Urinary bladder (tissue), 4 donors: ENCODE measurements around the gene WDR26. TPM values are rescaled to one million over a fixed set of nuclear protein-coding genes. Genes with fewer than 3 reads are reported as not detected.
"Not testable (repeated sequence)": the region's sequence is repeated elsewhere in the genome, so short reads cannot be mapped to it uniquely, and the experiment has no call there.

ENCODE experiments used
- DNase-seq: peaks from one replicate; pipeline ENCODE4 v3.0.0-alpha.2; 2015; ENCODE audit errors: extremely low spot score
- H3K27ac ChIP-seq: one replicate; pipeline ENCODE4 v1.5.1; 2013; ENCODE audit warnings: low read depth, mild to moderate bottlenecking, moderate library complexity
- H3K36me3 ChIP-seq: one replicate; pipeline ENCODE4 v1.6.1; 2013; ENCODE audit warnings: mild to moderate bottlenecking, moderate library complexity; ENCODE audit not compliant: insufficient read depth
- H3K4me1 ChIP-seq: one replicate; pipeline ENCODE4 v1.6.1; 2013; ENCODE audit warnings: mild to moderate bottlenecking, moderate library complexity; ENCODE audit not compliant: insufficient read depth
- H3K4me3 ChIP-seq: one replicate; pipeline ENCODE4 v1.5.1; 2013; ENCODE audit warnings: low read depth, low read length
- WGBS: extraction: QIAGEN DNeasy Blood & Tissue Kit; methylation state at CpG from one replicate; pipeline ENCODE4 v1.1.7; 2013; 5-methylcytosine and 5-hydroxymethylcytosine counted together
- polyA plus RNA-seq: library from polyadenylated mRNA; stranded (reverse); fragments of 200-250 nt; gene quantifications from one replicate; pipeline ENCODE4 v1.2.3, GENCODE V29; 2013
- total RNA-seq: library from RNA; depleted of rRNA; stranded (reverse); fragments of >200 nt; gene quantifications from one replicate; pipeline ENCODE4 v1.2.3, GENCODE V29; 2014
- donor health status: healthy with polysubstance abuse.
- donor health status: healthy.

WDR26 gene
- total and polyA plus RNA-seq, 2 donors: 35.5 to 121 TPM

DNA sequence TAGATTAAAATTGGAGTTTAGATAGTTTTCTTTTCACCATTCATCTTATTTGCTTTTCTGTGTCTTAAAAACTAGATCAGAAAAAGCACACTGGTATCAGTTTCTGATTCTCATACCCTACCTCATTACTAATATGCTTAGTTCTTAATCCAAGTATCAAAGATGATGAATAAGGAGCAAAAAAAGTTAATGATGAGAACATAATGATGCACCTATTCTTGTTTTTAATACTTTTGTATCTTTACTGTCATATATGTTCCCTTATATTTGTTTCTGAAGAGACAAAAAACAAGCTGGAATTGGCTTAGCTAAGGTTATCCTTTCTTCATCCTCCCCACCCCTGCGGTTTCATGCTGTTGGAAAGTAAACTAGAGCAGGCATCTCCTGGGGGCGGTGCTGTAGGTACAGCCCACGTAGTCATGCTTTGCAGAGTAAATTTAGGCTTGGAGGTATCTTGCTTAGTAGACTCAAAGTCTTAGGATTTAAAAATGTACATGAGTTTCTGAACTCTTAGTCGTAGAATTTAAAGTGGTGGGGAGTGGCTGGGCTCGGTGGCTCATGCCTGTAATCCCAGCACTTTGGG is 61.5 kb downstream of the WDR26 start:
- WGBS: 90% methylated on average over 5 of the region's 5 CpGs
- Histone ChIP-seq H3K4me1 (no peaks in the 10 kb centered on the region), H3K36me3 (peaks cover 9% of the 10 kb centered on the region), H3K4me3 (no peak overlapping the region), H3K27ac (no peak overlapping the region)
- DNase-seq: no peak

DNA sequence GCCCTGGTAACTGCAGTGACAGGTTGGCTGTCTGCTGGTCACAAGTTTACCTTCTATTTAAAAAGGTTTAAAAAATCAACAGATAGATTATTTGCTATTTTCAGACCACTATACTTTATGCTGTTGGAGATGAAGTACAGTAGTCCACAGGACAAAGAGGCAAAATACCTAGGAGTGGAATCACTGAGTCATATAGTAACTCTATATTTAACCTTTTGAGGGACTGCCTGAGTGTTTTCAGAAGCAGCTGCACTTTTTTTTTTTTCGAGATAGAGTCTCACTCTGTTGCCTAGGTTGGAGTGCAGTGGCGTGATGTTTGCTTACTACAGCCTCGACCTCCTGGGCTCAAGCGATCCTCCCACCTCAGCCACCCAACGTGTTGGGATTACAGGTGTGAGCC is 66.2 kb downstream of the WDR26 start:
- Histone ChIP-seq H3K36me3 (peaks cover 6% of the 10 kb centered on the region), H3K4me3 (no peak overlapping the region), H3K4me1 (no peaks in the 10 kb centered on the region), H3K27ac (no peak overlapping the region)
- DNase-seq: no peak
- 93% methylated on average over 5 of the region's 5 CpGs for WGBS

DNA sequence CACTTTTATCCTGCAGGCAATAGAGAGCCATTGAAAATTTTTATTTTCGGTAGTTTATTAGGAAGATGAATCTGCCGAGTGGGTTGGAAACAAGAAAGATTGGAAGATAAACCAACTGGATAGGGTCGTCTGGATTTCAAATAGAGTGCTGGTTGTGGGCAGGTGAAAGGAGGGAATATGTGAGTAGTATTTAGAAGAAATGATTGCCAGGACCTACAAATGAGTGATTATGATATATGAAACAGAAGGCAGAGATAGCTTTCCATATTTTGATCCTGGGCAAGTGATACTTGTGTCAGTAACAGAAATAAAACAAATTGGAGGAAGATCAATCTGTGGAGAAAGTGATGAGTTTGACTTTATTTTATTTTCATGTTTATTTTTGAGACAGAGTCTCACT is 75.4 kb downstream of the WDR26 start:
- H3K4me3 ChIP-seq: no peak overlapping the region
- WGBS: 78% methylated on average over 3 of the region's 3 CpGs

DNA sequence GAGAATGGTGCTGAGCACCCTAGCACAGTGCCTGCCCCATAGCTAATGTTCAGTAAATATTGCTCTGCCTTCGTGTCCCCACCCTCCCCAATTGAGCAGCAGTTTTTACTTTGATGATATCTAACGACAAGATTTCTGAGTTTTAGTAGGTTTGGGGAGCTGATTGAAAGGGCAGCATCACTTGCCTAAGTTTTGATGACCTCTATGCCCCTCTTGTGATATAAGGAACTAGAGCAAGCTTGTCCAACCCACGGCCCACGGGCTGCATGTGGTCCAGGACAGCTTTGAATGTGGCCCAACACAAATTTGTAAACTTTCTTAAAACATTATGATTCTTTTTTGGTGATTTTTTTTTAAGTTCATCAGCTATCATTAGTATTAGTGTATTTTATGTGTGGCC is 76.4 kb downstream of the WDR26 start:
- H3K4me1 ChIP-seq: no peaks in the 10 kb centered on the region
- WGBS: 66% methylated on average over 4 of the region's 4 CpGs
- no peaks in the 10 kb centered on the region for H3K36me3 ChIP-seq
- peak overlapping the region; percentile 72 for H3K4me3 ChIP-seq
- H3K27ac ChIP-seq: no peak overlapping the region
- no peak for DNase-seq

More for the DNA sequence above, 75.4 kb downstream of the WDR26 start:
- H3K36me3 ChIP-seq: no peaks in the 10 kb centered on the region
- no peak overlapping the region for H3K27ac ChIP-seq
- no peaks in the 10 kb centered on the region for H3K4me1 ChIP-seq
- no peak for DNase-seq

DNA sequence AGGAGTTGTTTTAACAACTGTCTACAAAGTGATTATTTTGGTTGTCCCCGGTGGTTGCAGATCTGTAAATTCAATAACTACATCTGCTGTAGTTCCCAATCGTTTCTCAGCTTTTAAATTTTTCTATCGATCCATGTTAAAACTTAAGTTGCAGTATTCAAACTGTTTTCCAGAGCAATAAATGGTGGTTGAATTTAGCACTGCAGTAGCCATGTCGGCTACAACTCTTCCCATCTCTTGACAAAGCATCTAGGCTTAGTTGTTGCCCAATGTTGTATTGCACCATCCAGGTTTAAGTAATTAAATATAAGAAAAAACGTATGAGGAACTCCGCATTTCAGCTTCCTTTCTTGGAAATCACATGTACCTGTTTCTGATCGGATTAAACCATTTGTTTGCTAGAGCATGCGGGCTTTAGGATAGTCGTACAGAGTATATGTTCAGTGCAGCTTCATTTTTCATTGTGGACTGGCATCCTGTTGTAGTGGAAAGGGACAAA is 76.9 kb downstream of the WDR26 start:
- DNase-seq: no peak
- no peaks in the 10 kb centered on the region for H3K36me3 ChIP-seq
- H3K4me1 ChIP-seq: no peaks in the 10 kb centered on the region
- peak overlapping the region; percentile 78 for H3K27ac ChIP-seq
- 26% methylated on average over 9 of the region's 9 CpGs for WGBS
- peak overlapping the region; percentile 72 for H3K4me3 ChIP-seq

DNA sequence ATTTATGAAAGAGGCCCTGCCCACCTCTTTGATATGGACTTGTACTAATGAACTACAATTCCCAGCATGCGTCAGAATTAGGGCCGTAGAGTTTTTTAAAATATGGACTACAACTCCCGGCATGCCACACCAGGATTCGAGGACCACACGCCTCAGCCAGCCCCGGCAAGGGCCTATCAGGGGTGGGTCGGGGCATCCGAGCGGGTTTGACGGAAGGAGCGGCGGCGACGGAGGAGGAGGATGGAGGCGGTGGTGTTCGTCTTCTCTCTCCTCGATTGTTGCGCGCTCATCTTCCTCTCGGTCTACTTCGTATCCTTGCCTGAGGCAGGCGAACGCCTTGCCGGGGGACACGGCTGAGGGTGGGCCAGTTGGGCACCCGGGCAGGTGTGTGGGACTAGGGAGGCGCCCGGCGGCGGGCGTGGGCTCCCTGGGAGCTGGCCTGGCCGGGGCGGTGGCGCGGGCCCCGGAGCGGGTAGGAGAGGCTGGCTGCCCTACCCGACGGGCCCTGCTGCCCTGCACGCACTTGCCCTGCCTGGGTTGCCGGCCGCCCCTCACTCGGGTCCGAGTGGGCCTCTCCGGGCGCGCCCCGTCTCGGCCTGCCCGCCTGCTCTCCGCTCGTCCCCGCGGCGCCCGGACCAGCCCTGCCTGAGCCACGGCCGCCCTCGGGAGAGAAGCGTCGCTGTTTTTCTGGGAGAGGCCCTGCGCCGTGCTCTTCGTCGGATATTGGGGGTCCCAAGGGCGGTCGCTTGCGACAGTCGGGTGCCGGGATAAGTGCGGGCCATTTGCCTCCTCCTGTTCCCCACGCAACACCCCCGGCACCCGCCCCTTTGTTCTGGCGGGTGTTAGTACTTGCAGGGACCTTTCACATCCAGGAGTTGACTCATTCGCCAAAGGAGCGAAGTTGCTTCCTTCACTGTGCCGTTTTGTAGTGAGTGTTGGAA is 77.6 kb downstream of the WDR26 start, which contains the start of gene CNIH4:
TSS of gene CNIH4 (plus strand) at position 195 of the 941 bp plus-strand sequence. CDS start at position 241, 46 bp downstream.
- Histone ChIP-seq H3K4me3 (peak within 1 kb of the TSS; percentile 72), H3K4me1 (no peaks in the 10 kb centered on the region), H3K27ac (peak within 1 kb of the TSS; percentile 78), H3K36me3 (no peaks in the 10 kb centered on the region)
- WGBS: under 1% methylated on average over 78 of the region's 78 CpGs
- peak; percentile 93 for DNase-seq

DNA sequence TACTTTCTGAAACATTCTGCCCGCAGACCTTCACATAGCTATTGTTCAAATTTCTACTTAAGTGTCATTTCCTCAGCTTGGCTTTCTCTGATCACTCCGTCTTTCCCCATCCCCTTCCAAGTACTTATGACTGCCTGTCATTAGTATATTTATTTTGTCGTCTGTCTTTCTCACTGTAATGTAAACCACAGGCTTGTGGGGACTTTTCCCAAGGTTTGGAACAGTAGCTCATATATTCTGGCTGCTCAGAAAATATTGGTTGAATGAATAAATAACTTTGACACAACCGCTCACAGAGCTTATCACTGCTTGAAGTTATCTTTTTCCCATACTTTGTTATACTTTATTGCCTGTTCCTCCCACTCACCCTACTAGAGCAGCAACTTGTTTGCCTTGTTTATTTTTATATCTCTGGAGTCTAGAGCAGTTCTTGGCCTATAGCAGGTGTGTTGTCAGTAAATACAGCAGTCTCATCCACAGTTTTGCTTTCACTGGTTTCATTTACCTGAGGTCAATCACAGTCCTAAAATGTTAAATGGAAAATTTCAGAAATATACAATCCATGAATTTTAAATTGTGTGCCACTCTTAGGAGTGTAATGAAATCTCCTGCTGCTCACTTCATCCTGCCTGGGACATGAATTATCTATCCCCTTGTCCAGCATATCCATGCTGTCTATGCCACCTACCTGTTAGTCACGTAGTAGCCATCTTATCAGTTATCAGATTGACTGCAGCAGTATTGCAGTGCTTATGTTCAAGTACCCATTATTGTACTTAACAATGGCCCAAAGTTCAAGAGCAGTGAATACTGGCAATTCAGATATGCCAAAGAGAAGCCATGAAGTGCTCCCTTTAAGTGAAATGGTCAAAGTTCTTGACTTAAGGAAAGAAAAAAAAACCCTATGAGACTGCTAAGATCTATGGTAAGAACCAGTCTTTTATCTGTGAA is 80.3 kb downstream of the WDR26 start:
- H3K4me1 ChIP-seq: no peaks in the 10 kb centered on the region
- no peak overlapping the region for H3K4me3 ChIP-seq
- H3K36me3 ChIP-seq: no peaks in the 10 kb centered on the region
- no peak for DNase-seq
- WGBS: 75% methylated on average over 5 of the region's 5 CpGs
- no peak overlapping the region for H3K27ac ChIP-seq

DNA sequence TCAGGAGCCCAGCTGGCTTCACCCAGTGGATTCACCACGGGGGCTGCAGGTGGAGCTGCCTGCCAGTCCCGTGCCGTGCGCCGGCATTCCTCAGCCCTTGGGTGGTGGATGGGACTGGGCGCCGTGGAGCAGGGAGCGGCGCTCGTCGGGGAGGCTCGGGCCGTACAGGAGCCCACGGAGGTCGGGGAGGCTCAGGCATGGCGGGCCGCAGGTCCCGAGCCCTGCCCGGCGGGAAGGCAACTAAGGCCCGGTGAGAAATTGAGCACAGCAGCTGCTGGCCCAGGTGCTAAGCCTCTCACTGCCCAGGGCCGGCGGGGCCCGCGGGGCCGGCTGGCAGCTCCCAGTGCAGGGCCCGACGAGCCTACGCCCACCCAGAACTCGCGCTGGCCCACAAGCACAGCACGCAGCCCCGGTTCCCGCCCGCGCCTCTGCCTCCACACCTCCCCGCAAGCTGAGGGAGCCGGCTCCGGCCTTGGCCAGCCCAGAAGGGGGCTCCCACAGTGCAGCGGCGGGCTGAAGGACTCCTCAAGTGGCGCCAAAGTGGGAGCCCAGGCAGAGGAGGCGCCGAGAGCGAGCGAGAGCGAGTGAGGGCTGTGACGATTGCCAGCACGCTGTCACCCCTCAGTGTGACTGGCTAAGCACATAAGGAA is 82.0 kb downstream of the WDR26 start:
- not testable (repeated sequence) for H3K4me1 ChIP-seq, H3K36me3 ChIP-seq, DNase-seq, H3K4me3 ChIP-seq, H3K27ac ChIP-seq
- WGBS: 93% methylated on average over 49 of the region's 49 CpGs

DNA sequence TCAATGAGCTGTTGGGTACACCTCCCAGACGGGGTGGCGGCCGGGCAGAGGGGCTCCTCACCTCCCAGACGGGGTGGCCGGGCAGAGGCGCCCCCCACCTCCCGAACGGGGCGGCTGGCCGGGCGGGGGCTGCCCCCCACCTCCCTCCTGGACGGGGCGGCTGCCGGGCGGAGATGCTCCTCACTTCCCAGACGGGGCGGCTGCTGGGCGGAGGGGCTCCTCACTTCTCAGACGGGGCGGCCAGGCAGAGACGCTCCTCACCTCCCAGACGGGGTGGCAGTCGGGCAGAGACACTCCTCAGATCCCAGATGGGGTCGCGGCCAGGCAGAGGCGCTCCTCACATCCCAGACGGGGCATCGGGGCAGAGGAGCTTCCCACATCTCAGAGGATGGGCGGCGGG is 84.9 kb downstream of the WDR26 start:
- H3K4me1 ChIP-seq, H3K27ac ChIP-seq, H3K4me3 ChIP-seq, H3K36me3 ChIP-seq, DNase-seq: not testable (repeated sequence)
- 92% methylated on average over 30 of the region's 30 CpGs for WGBS

DNA sequence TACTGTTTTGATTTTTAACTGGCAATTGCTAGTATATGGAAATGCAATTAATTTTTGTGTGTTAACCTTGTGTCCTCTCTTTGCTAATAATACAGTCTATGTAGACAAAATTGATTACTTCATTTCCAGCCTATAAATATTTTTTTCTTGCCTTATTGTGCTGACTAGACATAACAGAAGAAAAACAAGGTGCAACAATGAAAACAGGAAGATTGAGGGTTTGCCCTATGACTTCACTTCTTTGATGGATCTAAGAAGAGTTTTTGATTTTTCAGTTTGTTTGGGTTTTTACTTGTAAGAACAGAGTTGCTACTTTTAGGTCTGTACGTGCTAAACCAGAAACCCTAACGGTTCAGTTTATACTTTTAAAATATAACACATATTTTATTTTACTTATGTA is 86.5 kb downstream of the WDR26 start:
- Histone ChIP-seq H3K4me3 (no peak overlapping the region), H3K36me3 (no peaks in the 10 kb centered on the region), H3K4me1 (no peaks in the 10 kb centered on the region), H3K27ac (no peak overlapping the region)
- 83% methylated on average over 2 of the region's 2 CpGs for WGBS
- no peak for DNase-seq

DNA sequence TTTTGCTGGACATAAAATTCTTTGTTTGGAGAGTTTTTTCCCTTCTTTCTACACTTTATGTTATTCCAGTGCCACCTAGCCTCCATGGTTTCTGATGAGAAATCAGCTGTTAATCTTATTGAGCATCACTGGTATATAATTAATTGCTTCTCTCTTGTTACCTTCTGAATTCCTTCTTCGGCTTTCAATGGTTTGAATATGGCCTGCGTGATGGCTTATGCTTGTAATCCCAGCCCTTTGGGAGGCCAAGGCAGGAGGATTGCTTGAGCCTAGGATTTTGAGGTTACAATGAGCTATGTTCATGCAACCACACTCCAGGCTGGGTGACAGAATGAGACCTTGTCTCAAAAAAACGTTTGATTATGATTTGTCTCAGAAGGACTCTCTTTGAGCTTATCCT is 90.9 kb downstream of the WDR26 start:
- DNase-seq: no peak
- H3K27ac ChIP-seq: no peak overlapping the region
- no peaks in the 10 kb centered on the region for H3K4me1 ChIP-seq
- no peak overlapping the region for H3K4me3 ChIP-seq
- no peaks in the 10 kb centered on the region for H3K36me3 ChIP-seq
- WGBS: 39% methylated on average over 3 of the region's 3 CpGs

DNA sequence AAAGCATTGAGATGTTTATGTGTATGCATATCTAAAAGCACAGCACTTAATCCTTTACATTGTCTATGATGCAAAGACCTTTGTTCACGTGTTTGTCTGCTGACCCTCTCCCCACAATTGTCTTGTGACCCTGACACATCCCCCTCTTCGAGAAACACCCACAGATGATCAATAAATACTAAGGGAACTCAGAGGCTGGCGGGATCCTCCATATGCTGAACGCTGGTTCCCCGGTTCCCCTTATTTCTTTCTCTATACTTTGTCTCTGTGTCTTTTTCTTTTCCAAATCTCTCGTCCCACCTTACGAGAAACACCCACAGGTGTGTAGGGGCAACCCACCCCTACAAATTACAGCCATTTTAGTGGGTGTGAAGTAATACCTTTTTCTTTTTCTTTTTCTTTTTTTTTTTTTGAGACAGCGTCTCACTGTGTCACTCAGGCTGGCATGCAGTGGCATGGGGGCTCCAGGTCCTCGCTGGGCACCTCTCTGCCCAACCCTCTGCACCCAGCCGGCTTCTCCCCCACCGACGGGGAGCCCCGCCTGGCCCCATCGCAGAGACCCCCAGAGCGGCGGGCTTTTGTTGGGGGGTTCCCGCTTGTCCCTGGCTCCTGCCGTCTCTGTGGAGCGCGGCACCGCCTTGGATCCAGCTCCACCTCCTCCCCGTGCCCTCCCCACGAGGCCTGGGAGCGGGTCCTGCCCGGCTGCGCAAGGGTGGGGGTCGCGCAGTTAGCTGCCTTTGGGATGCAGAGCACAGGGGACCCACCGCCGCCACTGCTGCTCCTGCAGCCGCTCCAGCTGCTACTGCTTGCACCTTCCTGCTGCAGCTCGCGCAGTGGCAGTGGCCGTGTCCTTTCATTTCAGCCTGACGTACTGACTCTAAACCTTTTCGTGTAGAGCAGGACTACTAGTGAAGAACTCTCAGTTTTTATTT is 93.9 kb downstream of the WDR26 start:
- not testable (repeated sequence) for H3K4me1 ChIP-seq, DNase-seq, H3K27ac ChIP-seq, H3K36me3 ChIP-seq
- peak overlapping the region; percentile 29 for H3K4me3 ChIP-seq
- WGBS: 8% methylated on average over 31 of the region's 36 CpGs
